GM12892 (cell line): ENCODE measurements around the gene MGAT4A.

Experiments
- POLR2A ChIP-seq: IDR thresholded peaks from 2 replicates; pipeline ENCODE4 v1.6.1; 2011; ENCODE audit warnings: low read depth, low read length, control low read depth
- POLR2AphosphoS5 ChIP-seq: IDR thresholded peaks from 2 replicates; pipeline ENCODE4 v1.6.1; 2011; ENCODE audit warnings: low read depth, low read length, control low read depth
- TAF1 ChIP-seq: IDR thresholded peaks from 2 replicates; pipeline ENCODE4 v1.6.1; 2011; ENCODE audit warnings: low read depth, mild to moderate bottlenecking, control low read depth, low read length, borderline replicate concordance

DNA sequence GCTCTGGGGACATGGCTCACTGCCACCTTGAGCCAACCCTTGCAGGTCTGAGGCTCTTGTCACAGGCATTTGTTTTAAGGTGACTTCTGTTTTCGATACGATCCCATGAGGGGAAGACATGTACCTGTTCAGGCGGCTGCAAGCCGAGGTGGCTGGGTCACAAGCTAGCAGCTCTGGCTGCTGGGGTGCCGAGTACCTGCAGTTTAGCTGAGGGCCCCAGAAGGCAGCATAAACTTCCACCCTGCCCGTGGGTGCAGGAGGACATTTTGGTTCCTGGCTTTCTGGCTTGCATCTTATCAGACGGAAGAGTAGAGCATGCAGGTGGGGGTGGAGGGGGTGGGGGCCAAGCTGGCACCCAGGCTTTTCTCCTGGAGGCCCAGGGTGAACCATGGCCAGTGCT is 151.0 kb downstream of the MGAT4A start:
- TF ChIP-seq POLR2AphosphoS5 (no peak), POLR2A (no peak), TAF1 (no peak)
